HEK293 (cell line): Measurements from ENCODE around the gene LRP8.
A peak's percentile ranks its signal among the peaks of the same experiment; 100 is the strongest.

Source experiments
- KLF8 ChIP-seq: fragments of 450-650 bp; formaldehyde crosslinking; IDR thresholded peaks from 2 replicates; pipeline ENCODE4 v1.5.1; 2016; ENCODE audit warnings: missing biosample characterization, missing genetic modification characterization
- REPIN1 ChIP-seq: fragments of 450-650 bp; formaldehyde crosslinking; IDR thresholded peaks from 2 replicates; pipeline ENCODE4 v1.5.1; 2017; ENCODE audit warnings: missing biosample characterization, missing genetic modification characterization, low read depth
- SALL2 ChIP-seq: fragments of 450-650 bp; formaldehyde crosslinking; IDR thresholded peaks from 2 replicates; pipeline ENCODE4 v1.5.0; 2017; ENCODE audit warnings: missing biosample characterization, mild to moderate bottlenecking, missing genetic modification characterization, borderline replicate concordance
- TCF7L2 ChIP-seq: IDR thresholded peaks from 2 replicates; pipeline ENCODE4 v1.6.1; 2011; ENCODE audit warnings: low read depth, mild to moderate bottlenecking, inconsistent platforms, low read length, moderate library complexity, borderline replicate concordance
- ZBTB8A ChIP-seq: fragments of 450-650 bp; formaldehyde crosslinking; IDR thresholded peaks from 2 replicates; pipeline ENCODE4 v1.5.1; 2016; ENCODE audit warnings: missing biosample characterization, missing genetic modification characterization
- ZNF350 ChIP-seq: fragments of 450-650 bp; formaldehyde crosslinking; IDR thresholded peaks from 2 replicates; pipeline ENCODE4 v1.5.0; 2017; ENCODE audit warnings: missing biosample characterization, mild to moderate bottlenecking, missing genetic modification characterization
- ZNF501 ChIP-seq: fragments of 450-650 bp; formaldehyde crosslinking; IDR thresholded peaks from 2 replicates; pipeline ENCODE4 v1.5.1; 2016; ENCODE audit warnings: missing biosample characterization, missing genetic modification characterization
- ZNF843 ChIP-seq: fragments of 450-650 bp; formaldehyde crosslinking; IDR thresholded peaks from 2 replicates; pipeline ENCODE4 v1.5.1; 2016; ENCODE audit warnings: missing biosample characterization, missing genetic modification characterization
- TF ChIP-seq, protein P1 (sequence below): fragments of 450-650 bp; formaldehyde crosslinking; IDR thresholded peaks from 2 replicates; pipeline ENCODE4 v1.5.1; 2016; ENCODE audit warnings: missing biosample characterization, missing genetic modification characterization
- TF ChIP-seq, protein P2 (sequence below): fragments of 450-650 bp; formaldehyde crosslinking; IDR thresholded peaks from 2 replicates; pipeline ENCODE4 v1.5.1; 2016; ENCODE audit warnings: missing biosample characterization, missing genetic modification characterization
- TF ChIP-seq, protein P3 (sequence below): fragments of 450-650 bp; formaldehyde crosslinking; IDR thresholded peaks from 2 replicates; pipeline ENCODE4 v1.5.1; 2016; ENCODE audit warnings: missing biosample characterization, missing genetic modification characterization
- TF ChIP-seq, protein P4 (sequence below): fragments of 450-650 bp; formaldehyde crosslinking; IDR thresholded peaks from 2 replicates; pipeline ENCODE4 v1.5.1; 2016; ENCODE audit warnings: missing biosample characterization, missing genetic modification characterization
- TF ChIP-seq, protein P5 (sequence below): IDR thresholded peaks from 2 replicates; pipeline ENCODE4 v1.6.1; 2011; ENCODE audit warnings: mild to moderate bottlenecking, low read depth, low read length, borderline replicate concordance
- TF ChIP-seq, protein P6 (sequence below): fragments of 450-650 bp; formaldehyde crosslinking; optimal IDR thresholded peaks from 2 replicates; pipeline ENCODE3; 2016; ENCODE audit warnings: missing biosample characterization, mild to moderate bottlenecking, missing genetic modification characterization

DNA sequence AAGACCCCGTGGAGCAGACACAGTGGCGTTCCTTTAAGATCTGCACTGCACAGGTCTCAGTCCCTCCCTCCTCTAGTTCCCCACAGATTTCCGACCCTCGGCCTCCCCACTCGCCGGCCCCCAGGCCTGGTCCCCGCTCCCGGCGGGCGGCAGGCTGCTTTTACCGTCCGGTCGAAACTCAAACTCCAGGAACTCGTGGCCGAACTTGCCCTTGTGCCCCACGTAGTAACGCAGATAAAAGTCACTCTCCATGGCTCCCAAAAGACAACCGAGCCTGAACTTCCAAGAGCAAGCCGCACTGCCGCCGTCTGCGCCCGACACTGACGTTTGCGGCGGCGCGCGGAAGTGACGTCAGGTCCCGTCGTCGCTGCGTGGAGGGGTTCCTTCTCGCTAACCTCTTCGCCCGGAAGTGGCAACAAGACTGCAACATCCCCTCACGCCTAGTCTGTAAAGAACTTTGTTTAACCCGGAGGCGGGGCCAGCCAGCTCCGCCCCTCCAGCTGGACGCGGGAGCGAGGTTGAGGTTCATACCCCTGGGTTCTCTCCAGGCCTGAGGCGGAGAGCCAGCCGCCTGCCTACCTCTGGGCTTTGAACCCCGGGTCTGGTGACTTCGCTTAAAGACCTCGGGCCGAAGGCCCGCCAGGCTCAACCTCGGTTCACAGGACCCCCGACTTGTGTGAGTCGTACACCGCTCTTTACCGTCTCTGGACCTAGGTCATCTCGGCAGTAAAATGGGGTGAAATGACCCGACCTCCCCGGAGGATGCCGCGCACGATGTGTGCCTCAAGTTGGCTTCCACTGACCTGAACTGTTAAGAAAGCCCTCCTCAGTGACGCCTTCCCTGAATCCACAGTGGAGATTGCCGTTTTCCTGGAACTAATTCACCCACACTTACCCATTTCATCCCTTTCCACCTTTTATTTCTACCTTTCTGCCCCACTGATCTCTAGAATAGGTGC, 89.4 kb downstream of the LRP8 start, which contains the start of gene MAGOH:
- TF ChIP-seq, protein P1, sequence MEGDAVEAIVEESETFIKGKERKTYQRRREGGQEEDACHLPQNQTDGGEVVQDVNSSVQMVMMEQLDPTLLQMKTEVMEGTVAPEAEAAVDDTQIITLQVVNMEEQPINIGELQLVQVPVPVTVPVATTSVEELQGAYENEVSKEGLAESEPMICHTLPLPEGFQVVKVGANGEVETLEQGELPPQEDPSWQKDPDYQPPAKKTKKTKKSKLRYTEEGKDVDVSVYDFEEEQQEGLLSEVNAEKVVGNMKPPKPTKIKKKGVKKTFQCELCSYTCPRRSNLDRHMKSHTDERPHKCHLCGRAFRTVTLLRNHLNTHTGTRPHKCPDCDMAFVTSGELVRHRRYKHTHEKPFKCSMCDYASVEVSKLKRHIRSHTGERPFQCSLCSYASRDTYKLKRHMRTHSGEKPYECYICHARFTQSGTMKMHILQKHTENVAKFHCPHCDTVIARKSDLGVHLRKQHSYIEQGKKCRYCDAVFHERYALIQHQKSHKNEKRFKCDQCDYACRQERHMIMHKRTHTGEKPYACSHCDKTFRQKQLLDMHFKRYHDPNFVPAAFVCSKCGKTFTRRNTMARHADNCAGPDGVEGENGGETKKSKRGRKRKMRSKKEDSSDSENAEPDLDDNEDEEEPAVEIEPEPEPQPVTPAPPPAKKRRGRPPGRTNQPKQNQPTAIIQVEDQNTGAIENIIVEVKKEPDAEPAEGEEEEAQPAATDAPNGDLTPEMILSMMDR (tag by site-specific recombination) = 0 out of 2 replicates have a peak, but pooled peaks have one; percentile 13
- TF ChIP-seq, protein P2, sequence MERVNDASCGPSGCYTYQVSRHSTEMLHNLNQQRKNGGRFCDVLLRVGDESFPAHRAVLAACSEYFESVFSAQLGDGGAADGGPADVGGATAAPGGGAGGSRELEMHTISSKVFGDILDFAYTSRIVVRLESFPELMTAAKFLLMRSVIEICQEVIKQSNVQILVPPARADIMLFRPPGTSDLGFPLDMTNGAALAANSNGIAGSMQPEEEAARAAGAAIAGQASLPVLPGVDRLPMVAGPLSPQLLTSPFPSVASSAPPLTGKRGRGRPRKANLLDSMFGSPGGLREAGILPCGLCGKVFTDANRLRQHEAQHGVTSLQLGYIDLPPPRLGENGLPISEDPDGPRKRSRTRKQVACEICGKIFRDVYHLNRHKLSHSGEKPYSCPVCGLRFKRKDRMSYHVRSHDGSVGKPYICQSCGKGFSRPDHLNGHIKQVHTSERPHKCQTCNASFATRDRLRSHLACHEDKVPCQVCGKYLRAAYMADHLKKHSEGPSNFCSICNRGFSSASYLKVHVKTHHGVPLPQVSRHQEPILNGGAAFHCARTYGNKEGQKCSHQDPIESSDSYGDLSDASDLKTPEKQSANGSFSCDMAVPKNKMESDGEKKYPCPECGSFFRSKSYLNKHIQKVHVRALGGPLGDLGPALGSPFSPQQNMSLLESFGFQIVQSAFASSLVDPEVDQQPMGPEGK (tag by site-specific recombination) = peak; percentile 61; the same call in 1 of the 2 replicates
- TF ChIP-seq, protein P3, sequence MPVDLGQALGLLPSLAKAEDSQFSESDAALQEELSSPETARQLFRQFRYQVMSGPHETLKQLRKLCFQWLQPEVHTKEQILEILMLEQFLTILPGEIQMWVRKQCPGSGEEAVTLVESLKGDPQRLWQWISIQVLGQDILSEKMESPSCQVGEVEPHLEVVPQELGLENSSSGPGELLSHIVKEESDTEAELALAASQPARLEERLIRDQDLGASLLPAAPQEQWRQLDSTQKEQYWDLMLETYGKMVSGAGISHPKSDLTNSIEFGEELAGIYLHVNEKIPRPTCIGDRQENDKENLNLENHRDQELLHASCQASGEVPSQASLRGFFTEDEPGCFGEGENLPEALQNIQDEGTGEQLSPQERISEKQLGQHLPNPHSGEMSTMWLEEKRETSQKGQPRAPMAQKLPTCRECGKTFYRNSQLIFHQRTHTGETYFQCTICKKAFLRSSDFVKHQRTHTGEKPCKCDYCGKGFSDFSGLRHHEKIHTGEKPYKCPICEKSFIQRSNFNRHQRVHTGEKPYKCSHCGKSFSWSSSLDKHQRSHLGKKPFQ (tag by site-specific recombination) = no peak
- TF ChIP-seq TCF7L2 (peak; percentile 71; the same call in 1 of the 2 replicates), KLF8 (tag by site-specific recombination) (peak; percentile 40; the same call in 1 of the 2 replicates), ZNF501 (tag by site-specific recombination) (0 out of 2 replicates have a peak, but pooled peaks have one; percentile 69), ZBTB8A (0 out of 2 replicates have a peak, but pooled peaks have one; percentile 25), SALL2 (tag by site-specific recombination) (no peak), ZNF843 (no peak), REPIN1 (tag by site-specific recombination) (no peak), ZNF350 (tag by site-specific recombination) (no peak)
- TF ChIP-seq, protein P4, sequence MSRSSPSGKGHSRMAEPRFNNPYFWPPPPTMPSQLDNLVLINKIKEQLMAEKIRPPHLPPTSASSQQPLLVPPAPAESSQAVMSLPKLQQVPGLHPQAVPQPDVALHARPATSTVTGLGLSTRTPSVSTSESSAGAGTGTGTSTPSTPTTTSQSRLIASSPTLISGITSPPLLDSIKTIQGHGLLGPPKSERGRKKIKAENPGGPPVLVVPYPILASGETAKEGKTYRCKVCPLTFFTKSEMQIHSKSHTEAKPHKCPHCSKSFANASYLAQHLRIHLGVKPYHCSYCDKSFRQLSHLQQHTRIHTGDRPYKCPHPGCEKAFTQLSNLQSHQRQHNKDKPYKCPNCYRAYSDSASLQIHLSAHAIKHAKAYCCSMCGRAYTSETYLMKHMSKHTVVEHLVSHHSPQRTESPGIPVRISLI (tag by site-specific recombination) = no peak
- TF ChIP-seq, protein P5, sequence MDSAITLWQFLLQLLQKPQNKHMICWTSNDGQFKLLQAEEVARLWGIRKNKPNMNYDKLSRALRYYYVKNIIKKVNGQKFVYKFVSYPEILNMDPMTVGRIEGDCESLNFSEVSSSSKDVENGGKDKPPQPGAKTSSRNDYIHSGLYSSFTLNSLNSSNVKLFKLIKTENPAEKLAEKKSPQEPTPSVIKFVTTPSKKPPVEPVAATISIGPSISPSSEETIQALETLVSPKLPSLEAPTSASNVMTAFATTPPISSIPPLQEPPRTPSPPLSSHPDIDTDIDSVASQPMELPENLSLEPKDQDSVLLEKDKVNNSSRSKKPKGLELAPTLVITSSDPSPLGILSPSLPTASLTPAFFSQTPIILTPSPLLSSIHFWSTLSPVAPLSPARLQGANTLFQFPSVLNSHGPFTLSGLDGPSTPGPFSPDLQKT = no peak; the same call in 1 of the 2 replicates
- TF ChIP-seq, protein P6, sequence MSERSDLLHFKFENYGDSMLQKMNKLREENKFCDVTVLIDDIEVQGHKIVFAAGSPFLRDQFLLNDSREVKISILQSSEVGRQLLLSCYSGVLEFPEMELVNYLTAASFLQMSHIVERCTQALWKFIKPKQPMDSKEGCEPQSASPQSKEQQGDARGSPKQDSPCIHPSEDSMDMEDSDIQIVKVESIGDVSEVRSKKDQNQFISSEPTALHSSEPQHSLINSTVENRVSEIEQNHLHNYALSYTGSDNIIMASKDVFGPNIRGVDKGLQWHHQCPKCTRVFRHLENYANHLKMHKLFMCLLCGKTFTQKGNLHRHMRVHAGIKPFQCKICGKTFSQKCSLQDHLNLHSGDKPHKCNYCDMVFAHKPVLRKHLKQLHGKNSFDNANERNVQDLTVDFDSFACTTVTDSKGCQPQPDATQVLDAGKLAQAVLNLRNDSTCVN (tag by site-specific recombination) = peak; percentile 82
